GM21737 (cell line): Measurements from ENCODE around the gene DLL4.

Source experiments
- ATAC-seq: cut with Tn5 transposase; IDR thresholded peaks from one replicate; pipeline ENCODE4 v1.9.1; 2021; ENCODE audit warnings: mild to moderate bottlenecking, moderate library complexity; ENCODE audit not compliant: unreplicated experiment

DLL4 gene

GRCh38 chr15:40906091-40906990, 22.8 kb upstream of the DLL4 start:
- ATAC-seq = peak; percentile 79

DNA sequence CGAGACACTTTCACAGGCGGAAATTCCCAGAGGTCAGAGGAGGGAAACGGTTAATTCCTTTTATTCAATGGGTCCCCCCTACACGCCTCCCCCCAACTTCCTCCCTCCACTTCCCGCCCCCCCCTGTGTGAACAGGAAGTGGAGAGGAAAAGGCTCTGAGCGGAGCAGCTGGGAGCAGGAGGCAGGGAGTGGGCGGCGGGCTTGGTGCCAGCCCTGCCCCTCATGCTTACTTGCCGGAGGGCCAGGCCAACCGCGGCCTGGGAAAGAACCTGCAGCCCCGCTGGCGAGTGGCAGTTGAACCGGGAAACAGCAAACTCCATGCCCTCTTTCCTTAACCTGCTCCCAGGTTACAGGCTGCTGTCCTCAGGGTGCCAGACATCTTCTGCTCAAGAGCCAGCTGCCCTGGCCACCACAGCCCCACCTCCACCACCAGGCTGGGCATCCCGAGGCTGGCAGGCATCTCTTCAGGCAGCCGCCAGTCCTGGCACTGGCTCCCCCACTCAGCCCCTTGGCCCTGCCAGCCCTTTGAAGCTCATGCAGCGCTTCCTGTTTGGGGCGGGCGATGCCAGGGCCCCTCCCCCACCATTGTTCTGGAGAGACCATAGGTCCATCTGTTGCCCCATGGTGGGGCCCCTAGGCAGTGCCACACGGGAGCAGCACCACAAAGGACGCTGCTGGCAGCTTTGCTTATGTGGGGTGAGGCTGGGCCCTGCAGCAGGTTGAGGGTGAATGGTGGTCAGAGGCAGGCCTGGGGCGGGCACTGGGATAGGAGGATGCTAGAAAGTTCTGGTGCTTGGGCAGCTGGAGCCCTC, 21.9 kb upstream of the DLL4 start:
- no peak for ATAC-seq

GRCh38 chr15:40908095-40908494, 21.0 kb upstream of the DLL4 start:
- ATAC-seq = no peak

- no peak for ATAC-seq
These were observed 19.2 kb upstream of the DLL4 start for GRCh38 chr15:40909662-40910630.

DNA sequence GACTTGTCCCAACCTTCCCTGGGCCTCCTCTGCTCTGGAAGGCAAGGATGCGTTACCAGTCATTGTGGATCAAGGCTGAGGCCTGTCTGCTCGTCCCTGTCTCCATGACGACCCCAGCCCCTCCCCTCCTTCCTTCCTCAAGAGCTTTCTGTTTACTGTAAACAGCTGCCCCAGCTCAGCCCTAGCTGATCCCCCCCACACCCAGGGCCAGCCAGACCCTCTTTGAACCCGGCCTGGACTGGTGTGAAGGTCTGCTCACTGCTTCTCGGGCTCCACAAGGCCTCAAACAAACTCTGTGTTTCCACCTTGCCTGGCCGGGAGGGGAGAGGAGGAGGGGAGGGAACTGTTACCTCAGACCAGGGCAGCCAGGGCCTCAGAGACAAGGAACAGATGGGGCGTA, 18.0 kb upstream of the DLL4 start:
- no peak for ATAC-seq

DNA sequence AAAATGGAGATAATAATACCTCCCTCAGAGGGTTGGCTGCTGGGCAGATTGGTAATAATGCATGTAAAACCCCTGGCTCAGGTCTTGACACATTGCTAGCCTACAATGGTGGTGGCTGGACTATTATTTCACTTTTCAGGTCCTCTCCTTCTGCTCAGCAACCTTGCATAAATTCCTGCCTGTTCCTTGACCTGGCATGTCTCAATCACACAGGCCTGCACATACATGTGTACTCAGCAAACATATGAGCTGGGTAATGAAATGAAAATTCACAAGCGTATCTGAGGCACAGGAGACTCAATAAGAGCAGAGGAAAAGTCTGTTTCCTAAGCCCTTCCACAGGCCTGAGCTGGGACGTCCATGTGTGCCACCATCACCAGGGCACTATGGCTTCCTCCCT, 17.4 kb upstream of the DLL4 start:
- ATAC-seq = no peak

- no peak for ATAC-seq
These were observed 16.7 kb upstream of the DLL4 start for GRCh38 chr15:40912478-40912877.

DNA sequence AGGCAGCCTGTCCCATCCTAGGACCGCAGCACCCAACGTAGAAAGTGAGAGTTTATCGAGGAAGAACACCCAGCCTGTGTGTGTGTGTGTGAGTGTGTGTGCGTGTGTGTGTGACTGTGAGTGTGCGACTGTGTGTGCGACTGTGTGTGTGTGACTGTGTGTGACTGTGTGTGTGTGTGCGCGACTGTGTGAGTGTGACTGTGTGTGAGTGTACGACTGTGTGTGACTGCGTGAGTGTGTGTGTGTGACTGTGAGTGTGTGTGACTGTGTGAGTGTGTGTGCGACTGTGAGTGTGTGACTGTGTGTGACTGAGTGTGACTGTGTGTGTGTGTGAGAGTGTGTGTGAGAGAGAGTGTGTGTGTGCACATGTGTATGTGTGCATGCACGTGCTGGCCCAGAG, 15.1 kb upstream of the DLL4 start:
- no peak for ATAC-seq

GRCh38 chr15:40914486-40914885, 14.7 kb upstream of the DLL4 start:
- ATAC-seq = no peak

- ATAC-seq = no peak
These were observed 14.0 kb upstream of the DLL4 start for GRCh38 chr15:40915116-40915661.

DNA sequence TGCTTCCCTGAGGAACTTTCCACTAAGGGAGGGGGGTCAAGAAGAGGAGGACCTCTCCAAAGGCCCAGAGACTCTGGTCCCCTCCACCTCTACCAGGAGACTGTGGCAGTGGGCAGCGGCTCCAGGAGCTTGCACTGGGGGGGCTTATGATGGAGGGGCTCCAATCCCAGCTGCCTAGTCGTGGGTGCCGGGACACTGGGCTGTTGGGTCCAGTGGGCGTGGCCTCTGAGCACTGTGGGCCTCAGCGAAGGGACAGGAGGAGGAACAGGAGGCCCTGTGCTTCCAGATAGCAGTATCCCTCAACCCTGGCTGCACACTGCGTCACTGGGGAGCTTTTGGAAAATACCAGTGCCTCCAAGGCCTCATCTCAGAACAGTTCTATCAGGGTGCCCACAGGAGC, 13.5 kb upstream of the DLL4 start:
- no peak for ATAC-seq

- ATAC-seq = no peak
These were observed 11.6 kb upstream of the DLL4 start for GRCh38 chr15:40917585-40917984.

DNA sequence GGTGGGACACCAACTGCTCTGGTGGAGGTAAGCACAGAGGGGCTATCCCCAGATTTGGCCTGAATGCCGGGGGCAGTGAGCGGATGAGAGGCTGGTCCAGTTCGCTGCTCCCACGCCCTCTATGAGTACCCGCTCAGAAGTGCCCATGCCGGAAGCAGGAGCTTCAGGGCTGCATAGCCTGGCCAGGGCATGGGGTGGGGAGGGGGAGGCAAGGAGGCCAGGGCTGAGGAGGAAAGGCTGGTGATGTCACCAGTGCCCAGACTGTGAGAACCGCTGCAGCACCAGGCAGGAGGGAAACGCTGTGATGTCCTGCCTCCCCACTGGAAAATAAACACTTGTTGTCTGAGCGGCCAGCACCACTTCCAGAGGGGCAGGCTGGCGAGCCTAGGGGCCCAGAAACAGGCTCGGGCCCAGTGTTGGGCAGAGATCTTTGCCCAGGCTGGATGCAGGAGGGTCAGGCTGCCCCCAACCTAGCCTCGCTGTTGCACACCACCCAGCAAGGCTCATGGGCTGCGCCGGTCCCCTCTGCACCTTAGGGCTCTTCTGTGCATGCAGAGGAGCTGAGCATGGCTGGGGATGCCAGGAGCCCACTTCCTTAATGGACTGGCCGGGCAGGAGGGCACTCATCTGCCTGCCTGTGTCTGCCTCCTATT, 10.9 kb upstream of the DLL4 start:
- ATAC-seq = no peak

DNA sequence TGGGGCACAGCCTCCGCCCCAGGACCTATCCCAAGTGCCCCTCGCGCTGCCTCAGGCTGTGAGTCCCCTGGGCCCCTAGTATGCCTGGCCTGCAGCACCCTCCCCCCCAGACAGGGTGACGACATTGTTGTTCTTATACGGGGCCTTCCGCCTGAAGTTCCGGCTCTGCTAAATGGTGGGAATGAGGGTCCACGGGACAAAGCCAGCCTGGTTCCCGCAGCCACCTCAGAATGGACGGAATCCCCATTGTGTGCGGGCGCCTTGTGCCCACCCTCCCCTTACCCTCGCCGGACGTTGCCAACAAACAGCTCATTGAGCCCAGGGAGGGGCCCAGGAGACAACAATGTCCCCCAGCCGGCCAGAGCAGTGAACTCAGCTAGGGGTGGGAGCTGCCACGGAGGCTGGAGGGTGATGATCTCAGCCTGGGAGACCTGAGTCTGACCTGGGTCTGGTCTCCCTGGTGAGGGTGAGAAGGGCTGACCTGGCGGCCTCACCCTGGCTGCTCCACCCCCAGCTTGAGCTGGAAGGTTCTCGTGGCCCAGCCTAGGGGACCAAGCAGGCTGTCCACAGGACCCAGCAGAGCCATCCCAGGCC, 10.2 kb upstream of the DLL4 start:
- ATAC-seq = no peak

DNA sequence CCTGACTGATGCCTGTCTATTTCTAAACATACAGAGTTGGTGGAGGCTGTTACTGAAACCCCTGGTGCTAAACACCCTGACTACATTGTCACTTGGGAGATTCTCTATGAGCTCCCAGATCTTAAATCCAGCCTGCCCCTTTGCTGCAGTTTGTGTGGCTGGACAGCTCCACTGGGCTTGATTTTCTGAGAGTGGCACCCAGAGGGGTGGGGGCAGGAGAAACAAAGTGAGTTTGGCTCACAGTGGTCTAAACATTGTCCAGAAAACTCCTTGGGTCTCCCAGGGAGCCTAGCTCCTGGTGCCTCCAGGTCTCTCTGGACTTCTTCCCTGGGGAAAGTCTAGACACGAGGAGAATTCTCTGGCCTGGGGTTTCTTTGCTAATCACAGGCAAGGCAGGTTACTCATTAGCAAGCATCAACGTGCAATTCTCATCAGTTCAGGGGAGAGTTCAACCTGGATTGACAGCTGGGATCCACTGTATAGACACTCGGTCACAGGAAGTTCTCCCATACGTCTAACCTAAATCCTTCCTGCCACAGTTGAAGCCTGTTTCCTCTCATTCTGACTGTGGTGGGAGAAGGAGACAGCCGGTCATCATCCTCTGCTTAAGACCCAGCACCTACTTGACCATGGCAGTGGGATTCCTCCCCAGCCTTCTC, 7.1 kb upstream of the DLL4 start:
- no peak for ATAC-seq

DNA sequence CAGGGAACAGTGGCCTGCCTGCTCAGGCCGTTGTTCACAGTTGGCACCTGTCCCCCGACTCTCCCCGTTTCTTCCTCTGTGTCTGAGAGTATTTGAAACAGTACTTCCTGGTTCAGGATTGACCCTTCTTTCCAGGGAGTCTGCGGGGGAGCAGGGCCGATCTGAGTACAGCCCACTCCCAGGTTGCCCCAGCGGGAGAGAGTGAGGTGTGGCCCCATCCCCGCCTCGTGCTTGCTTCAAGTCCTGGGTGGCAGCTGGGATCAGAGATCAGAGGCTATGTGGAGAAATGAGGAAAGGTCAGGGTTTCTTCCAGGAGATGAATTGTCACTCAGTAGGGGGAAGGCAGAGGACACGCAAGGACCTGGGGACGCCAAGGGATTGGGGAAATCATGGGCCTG, 6.5 kb upstream of the DLL4 start:
- ATAC-seq = no peak

- no peak for ATAC-seq
These were observed 5.6 kb upstream of the DLL4 start for GRCh38 chr15:40923551-40923950.

- ATAC-seq = no peak
These were observed 3.7 kb upstream of the DLL4 start for GRCh38 chr15:40925495-40925862.
